GM04503 (cell line): ENCODE data around the gene GPC4.

Experiments used
- DNase-seq: peaks from one replicate; pipeline ENCODE4 v3.0.0-alpha.2; 2012; ENCODE audit warnings: low read depth

The GPC4 gene

GRCh38 chrX:133415276-133416105 lies at the start of gene GPC4:
Gene GPC4 (minus strand): TSS chrX:133415489. CDS start chrX:133414965, 524 bp downstream.
- no peak for DNase-seq

- no peak for DNase-seq
Measured at GRCh38 chrX:133461231-133461630, 45.9 kb upstream of the GPC4 start.

- DNase-seq, result no peak
Measured at GRCh38 chrX:133454924-133455323, 39.6 kb upstream of the GPC4 start.

- no peak for DNase-seq
Measured at GRCh38 chrX:133454491-133454914, 39.2 kb upstream of the GPC4 start.

- peak; percentile 7 for DNase-seq
Measured at GRCh38 chrX:133448512-133449076, 33.3 kb upstream of the GPC4 start.

GRCh38 chrX:133444952-133445831 lies 29.9 kb upstream of the GPC4 start:
- DNase-seq, result no peak

- DNase-seq, result no peak
Measured at GRCh38 chrX:133444196-133444595, 28.9 kb upstream of the GPC4 start.

GRCh38 chrX:133440797-133441163 lies 25.5 kb upstream of the GPC4 start:
- no peak for DNase-seq

GRCh38 chrX:133440081-133440796 lies 24.9 kb upstream of the GPC4 start:
- DNase-seq, result no peak

GRCh38 chrX:133437766-133438165 lies 22.5 kb upstream of the GPC4 start:
- no peak for DNase-seq

- no peak for DNase-seq
Measured at GRCh38 chrX:133437356-133437755, 22.1 kb upstream of the GPC4 start.

GRCh38 chrX:133435544-133436124 lies 20.3 kb upstream of the GPC4 start:
- no peak for DNase-seq

GRCh38 chrX:133434197-133434820 lies 19.0 kb upstream of the GPC4 start:
- no peak for DNase-seq

- no peak for DNase-seq
Measured at GRCh38 chrX:133419911-133420310, 4.6 kb upstream of the GPC4 start.

GRCh38 chrX:133418588-133418987 lies 3.3 kb upstream of the GPC4 start:
- DNase-seq, result no peak

- no peak for DNase-seq
Measured at GRCh38 chrX:133417364-133417763, 2.1 kb upstream of the GPC4 start.

GRCh38 chrX:133414406-133415275 lies 648 bp downstream of the GPC4 start:
- DNase-seq, result no peak

GRCh38 chrX:133413218-133413925 lies 1.9 kb downstream of the GPC4 start:
- no peak for DNase-seq

GRCh38 chrX:133412665-133413064 lies 2.6 kb downstream of the GPC4 start:
- no peak for DNase-seq

GRCh38 chrX:133412246-133412645 lies 3.0 kb downstream of the GPC4 start:
- peak; percentile 22 for DNase-seq
